Dermis microvascular lymphatic vessel endothelial cell (primary cell): ENCODE data around the gene GUCA2A. TPM values are rescaled to one million over a fixed set of nuclear protein-coding genes. Genes with fewer than 3 reads are reported as not detected.

ENCODE experiments used
- DNase-seq, 2 donors: peaks; one replicate each; pipeline versions ENCODE4 v3.0.0 to v3.0.0-alpha.2; 2010; ENCODE audit warnings: low read depth in 2 of 2
- total RNA-seq: library from RNA; depleted of rRNA; stranded (reverse); fragments of >200 nt; gene quantifications from 2 replicates; pipeline ENCODE4 v1.2.1, GENCODE V29; 2014

GUCA2A gene
- total RNA-seq, 1 donor from 2014 or later = not detected

DNA sequence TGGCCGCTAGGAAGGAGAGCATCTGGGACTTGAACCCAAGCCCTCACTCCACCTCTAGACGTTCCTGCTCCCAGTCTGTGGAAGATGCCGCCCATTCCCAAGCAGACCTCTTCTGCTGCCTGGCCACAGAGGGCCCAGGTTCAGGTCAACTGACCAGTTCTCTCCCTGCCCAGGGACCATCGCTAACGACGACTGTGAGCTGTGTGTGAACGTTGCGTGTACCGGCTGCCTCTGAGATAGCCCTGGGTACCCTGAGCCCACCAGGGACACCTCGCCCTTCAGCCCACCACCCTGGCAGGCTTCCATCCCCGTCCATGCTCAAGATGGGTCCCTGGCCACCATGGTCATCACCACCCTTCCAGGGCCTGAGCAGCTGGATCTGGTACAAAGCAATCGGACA lies 9.2 kb downstream of the GUCA2A start:
- no peak for DNase-seq

DNA sequence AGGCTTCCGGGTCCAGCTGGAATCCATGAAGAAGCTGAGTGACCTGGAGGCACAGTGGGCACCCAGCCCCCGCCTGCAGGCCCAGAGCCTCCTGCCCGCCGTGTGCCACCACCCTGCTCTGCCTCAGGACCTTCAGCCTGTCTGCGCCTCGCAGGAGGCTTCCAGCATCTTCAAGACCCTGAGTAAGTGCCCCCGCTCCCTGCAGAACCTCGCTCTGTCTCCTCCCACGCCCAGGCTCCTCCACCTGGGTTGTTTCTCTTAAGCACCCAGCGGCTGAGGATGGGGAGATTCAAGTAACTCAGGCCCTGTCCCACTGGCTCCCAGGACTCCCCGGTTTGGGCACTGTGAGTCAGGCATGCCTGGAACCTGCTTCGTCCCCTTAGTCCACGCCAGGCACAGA lies 9.9 kb downstream of the GUCA2A start:
- DNase-seq = no peak

DNA sequence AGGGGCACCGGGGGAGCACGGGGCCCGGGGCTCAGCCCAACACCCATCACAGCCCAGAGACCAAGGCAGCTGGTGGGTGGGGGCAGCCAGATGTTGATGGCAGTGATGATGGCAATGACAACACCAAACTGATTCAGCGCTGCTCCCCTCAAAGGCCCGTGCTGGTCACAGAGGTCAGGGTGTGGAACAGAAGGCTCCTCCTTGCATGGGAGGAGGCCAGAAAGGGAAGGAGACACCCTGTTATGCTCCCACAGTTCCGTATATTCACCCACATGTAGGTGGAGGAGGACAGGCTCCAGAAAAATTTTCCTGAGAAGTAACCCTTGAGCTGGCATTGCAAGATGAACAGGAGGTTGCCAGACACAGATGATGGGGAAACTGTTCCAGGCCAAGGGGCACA lies 10.9 kb downstream of the GUCA2A start:
- no peak for DNase-seq

- DNase-seq = no peak
These were observed 11.5 kb downstream of the GUCA2A start, which contains the start of gene GUCA2B for GRCh38 chr1:42152907-42153600. GUCA2B (plus strand) TSS chr1:42153410; CDS start chr1:42153451, 41 bp downstream.

DNA sequence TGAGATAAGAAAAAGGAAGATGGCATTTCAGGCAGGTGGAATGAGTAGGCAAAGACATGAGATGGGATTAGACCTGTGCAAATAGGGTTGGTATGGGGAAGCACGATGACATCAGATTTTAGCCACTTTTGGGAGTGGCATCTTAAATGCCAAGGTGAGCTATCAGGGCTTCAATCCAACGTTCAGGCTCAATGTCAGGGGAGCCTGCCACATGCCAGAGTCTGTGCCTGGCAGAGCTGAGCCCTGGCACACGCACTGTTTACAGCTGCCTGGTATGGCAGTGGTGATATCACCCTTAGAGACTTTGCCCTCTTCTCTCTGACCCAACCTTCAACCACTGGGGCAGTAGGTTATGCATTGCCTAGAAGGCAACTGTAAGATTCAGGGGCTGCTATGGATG lies 12.4 kb downstream of the GUCA2A start:
- DNase-seq = no peak

DNA sequence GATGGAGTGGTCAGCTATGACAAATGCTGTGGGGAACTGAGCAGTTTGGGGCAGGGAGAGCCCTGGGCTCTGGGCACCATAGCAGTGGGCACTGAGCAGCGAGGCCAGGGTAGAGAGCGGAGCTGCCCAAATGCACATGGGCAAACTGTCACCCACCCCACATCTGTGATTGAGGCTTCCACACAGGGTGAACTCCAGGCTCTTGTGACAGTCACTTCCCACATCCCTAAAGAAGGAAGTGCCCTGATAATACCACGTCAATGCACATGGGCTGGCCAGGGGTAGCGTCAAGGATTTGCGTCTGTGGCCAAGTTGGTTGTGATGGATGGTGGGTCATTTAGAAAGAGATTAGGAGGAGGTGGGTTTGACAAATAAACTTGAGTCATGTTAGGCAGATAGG lies 13.9 kb downstream of the GUCA2A start:
- DNase-seq = no peak

- no peak for DNase-seq
These were observed 16.4 kb downstream of the GUCA2A start for GRCh38 chr1:42148166-42148565.

DNA sequence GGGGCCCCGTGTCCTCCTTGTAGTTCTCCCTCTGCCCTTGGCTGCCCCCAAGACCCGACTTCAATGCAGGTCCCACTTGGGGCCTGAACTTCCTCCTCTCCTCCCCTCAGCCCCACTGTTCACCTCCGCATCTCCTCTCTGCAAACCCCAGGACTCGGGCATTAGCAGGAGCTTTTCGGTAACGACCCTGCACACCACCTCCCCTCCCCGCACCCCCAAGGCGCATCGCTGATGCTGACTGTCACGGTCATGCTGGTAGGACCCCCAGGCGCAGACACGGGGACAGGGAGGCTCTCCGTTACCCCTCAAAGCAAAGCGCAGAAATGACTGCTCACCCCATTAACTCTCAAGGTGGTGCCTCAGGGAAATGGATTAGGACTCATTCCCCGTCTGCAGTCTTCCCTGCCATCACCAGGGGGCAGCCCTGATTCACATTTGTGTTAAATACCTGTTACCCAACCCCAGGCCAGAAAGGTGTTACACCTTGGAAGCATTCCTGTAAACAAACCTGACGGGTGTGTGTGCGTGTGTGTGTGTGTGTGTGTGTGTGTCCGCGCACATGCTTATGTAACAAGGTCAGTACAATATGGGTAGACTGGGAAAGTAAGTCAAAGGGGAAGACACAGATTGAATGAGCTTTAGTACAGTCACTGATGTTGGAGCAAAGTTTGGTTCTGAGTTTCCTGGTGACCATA lies 17.8 kb downstream of the GUCA2A start:
- peak; percentile 26 to 60 for DNase-seq

DNA sequence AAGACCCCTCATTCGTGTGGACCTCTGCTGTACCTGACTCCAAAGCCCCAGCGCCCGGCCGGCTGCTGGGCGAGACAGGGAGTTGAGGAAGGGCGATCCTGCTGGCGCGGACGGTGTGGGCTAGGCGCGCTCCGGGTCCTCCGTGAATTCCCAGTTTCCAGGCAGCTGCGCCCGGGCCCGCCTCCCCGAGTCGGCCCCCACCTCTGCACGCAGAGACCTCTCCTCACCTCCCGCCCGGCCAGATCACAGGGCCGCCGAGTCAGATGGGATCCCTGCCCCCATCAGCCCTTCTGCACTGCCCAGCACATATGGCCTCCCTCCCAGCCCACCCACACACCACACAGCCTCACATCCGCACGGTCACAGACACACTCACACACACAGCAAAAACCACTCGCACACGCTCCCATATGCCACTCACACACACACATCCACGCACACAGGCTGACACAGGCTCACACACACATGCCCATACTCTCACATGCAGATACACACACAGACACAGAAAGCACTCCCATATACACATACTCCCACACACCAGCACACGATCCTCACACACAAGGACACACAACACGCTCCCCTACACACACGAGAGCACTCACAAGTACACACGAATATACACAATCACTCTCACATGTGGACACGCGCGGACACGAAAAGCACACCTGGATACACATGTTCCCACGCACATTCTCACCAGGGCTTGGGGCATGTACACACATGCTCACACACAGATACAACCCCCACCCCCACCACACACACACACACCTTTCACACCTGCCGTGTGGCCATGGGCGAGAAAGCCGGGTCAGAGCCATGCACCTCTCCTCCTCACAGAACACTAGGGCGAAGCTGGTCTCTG lies 18.6 kb downstream of the GUCA2A start:
- DNase-seq = no peak

- DNase-seq = no peak
These were observed 19.2 kb downstream of the GUCA2A start for GRCh38 chr1:42145389-42145716.

DNA sequence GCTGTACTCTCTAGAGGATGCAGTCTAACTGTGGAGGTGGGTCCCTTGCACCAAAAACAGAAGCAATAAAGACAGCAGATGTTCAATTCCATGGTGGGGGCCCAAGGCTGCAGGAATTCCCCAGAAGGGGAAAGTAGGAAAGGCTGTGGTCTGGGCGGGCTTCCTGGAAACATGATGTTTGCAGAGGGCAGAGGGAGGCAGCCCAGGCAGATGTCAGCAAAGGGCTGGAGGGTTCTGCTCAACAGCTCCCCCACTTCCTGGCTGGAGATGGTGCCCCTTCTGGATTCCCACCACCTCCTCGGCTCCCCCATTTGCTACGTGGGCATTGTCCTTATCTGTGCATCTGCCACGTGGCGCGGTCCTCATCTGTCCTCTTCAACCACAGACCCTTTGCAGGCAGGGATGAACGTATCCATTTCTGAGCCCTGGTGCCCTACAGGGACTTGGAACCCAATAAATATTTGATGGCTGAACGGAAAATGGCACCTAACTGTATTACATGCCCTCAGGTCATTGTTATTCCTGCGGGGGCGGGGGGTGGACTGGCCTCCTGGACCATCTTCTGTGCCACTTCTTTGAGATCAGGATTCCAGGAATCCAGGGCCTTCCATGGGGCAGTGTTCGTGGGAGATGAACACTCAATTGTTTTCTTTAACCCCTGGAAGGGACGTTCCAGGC lies 19.7 kb downstream of the GUCA2A start:
- DNase-seq = no peak

DNA sequence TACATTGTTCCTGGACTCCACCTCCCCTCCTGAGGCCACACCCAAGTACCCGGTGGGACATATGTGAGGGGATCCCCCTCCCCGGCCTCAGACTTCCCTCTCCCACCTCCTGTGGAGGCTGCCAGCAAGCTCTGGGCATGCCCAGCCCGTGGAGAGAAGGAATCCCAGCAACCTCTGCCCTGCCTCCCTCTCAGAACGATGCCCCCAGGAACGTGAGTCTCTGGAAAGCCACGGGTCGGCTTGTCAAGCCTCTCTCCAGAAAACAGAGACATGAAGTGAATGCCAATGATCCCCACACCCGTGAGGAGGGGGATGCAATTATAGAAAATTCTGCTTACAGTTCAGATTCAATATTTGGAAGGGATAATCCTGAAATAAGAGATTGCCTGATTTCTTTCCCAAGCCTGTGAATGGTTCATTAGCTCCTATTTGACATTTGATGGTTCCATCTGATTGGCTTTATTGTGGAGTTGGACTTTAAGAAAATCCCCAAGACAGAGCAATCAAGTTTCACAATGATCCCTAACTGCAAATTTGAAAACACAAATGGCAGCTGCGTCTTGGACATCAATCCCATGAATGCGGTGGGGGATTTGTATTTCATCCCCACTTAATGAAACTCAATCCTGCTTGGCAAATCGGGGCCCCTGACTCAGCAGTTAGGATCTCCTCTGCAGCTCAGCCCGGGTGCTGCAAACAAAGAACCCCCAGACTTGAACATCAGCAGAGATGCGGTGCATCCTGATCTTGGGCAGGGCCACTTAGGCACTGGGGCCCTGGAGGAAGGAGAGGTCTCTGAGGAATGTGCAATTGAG lies 20.4 kb downstream of the GUCA2A start:
- no peak for DNase-seq

DNA sequence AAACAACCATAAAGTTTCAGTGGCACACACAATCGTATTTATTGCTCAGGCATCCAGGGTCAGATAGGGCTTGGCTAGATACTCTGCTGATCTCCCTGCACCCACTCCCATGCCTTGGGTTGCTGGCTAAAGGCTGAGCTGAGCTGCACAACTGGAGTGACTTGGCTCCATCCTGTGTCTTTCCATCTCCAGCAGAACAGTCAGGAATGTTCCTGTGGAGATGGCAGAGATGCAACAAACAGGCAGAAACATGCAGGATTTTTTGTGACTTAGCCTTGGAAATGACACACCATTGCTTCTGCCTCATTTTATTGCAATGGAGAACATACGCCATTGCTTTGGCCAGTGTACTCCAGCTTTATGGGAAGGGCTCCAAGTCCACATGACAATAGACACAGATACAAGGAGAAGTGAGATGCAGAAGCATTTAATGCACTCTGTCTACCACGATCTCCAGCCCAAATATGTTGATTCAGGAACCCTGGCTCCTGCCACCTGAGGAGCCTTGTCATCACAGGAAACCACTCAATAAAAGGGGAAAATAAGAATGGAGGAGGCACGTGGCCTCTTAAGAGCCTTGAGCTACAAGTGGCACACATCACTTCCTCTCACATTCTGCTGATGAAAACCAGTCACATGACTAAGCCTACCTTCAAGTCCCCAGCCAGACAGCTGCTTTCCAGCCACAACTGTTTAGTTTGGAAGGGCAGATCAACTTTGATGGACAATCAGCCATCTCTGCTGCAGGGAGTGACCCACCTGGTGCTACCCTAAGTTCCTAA lies 21.5 kb downstream of the GUCA2A start:
- DNase-seq = peak in 1 of 2 donors; percentile 9

DNA sequence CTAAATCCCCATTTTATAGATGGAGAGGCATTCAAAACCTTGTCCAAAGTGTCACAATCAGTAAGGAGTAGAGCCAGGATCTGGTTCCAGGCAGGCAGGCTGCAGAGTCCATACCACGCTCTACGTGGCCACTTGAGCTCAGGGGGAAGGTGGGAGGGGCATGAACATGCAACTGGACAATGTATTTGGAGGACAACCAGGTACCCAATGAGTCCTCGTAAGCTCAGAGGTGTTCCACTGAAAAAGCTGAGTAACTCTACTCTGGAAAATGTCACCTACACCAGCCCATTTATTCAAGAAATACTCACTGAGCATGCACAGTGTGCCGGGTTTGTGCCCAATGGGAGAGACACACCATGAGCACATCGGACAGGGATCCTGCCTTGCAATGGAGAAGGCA lies 22.6 kb downstream of the GUCA2A start:
- no peak for DNase-seq

- no peak for DNase-seq
These were observed 24.4 kb downstream of the GUCA2A start for GRCh38 chr1:42140191-42140590.

DNA sequence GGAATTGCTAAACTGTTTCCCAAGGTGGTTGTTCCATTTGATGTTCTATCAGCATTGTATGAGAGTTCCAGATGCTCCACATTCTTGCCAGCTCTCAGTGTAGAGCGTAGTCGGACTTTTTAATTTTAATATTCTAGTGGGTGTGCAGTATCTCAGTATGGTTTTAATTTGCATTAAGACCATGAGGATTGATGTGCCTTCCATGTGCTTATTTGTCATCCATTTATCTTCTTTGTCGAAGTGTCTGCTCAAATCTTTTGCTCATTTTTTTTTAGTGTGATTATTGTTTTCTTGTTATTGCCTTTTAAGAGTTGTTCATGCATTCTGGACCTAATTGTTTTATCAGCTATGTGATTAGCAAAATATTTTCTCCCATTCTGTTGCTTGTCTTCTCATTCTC lies 25.1 kb downstream of the GUCA2A start:
- DNase-seq = no peak

- no peak for DNase-seq
These were observed 26.0 kb downstream of the GUCA2A start for GRCh38 chr1:42138586-42138985.

DNA sequence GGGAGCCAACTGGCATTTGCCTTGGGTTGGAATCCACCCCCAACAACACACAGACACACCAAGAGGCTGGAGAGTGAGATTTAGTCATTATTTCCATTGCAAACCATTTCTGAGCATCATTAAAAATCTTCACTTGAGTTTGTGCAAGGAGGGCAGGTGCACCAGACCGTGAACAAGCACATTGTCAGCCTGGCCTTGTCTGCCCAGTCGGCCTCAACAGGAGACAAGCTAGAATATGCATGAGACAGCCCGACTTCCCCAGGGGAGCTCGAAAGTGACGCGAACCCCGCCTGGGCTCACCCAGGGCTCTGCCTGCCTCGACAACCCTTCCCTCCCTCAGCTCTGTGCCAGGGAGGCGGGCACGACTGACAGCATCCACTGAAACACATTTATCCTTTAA lies 26.8 kb downstream of the GUCA2A start:
- DNase-seq = no peak

- no peak for DNase-seq
These were observed 28.1 kb downstream of the GUCA2A start for GRCh38 chr1:42136466-42136865.

GRCh38 chr1:42135426-42135825 lies 29.1 kb downstream of the GUCA2A start:
- no peak for DNase-seq
